PFSK-1 (cell line): ENCODE results near the gene LRRC36.

Source experiments
- FOXP2 ChIP-seq: optimal IDR thresholded peaks from 2 replicates; pipeline ENCODE3; 2011; ENCODE audit warnings: borderline replicate concordance, control low read depth, inconsistent platforms; ENCODE audit not compliant: insufficient read depth; ENCODE audit errors: extremely low read length, extremely low read depth
- POLR2AphosphoS5 ChIP-seq: IDR thresholded peaks from 2 replicates; pipeline ENCODE4 v1.6.1; 2012; ENCODE audit warnings: low read depth, mild to moderate bottlenecking, control low read depth, low read length, moderate library complexity
- REST ChIP-seq, 2 experiments: IDR thresholded peaks; 2 replicates each; pipeline versions ENCODE4 v1.6.1 to v1.8.0; 2011 to 2012; ENCODE audit warnings: low read depth in 2 of 2, low read length in 2 of 2, control low read depth in 1 of 2, inconsistent platforms in 1 of 2, mild to moderate bottlenecking in 1 of 2, moderate library complexity in 1 of 2; ENCODE audit not compliant: insufficient read depth in 1 of 2
- SIN3A ChIP-seq: IDR thresholded peaks from 2 replicates; pipeline ENCODE4 v1.6.1; 2012; ENCODE audit warnings: mild to moderate bottlenecking, low read length, moderate library complexity, borderline replicate concordance; ENCODE audit not compliant: insufficient read depth
- TAF1 ChIP-seq: IDR thresholded peaks from 2 replicates; pipeline ENCODE4 v1.6.1; 2012; ENCODE audit warnings: low read length, control low read depth, borderline replicate concordance; ENCODE audit not compliant: insufficient read depth

LRRC36 gene

DNA sequence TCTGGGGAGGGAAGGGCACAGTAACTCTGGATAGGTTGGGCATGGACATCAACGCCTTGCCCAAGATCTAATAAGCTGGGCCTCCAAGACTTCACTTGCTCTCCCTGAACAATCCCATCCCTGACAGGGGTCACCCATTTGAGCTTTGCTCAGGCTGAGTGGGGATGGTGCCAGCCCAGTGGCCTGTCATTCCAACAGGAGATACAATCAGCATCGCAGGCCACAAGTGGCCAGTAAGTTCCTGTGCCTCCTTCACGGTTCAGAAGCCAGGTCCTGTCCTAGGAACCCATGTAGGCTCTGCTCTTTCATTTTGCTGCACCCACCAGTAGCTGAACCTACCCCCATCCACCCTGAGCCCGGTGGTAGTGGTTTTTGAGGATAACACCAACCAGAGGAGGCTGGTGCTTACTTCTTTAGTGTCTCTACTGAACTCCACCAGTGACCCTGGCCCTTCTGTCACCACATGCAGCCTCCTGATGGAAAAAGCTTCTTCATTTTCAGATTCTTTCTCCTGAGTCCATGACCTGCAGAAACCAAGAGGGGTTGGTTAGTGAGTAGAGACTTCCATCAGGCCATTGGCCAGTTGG, 32.4 kb upstream of the LRRC36 start:
- TF ChIP-seq SIN3A (no peak), POLR2AphosphoS5 (no peak), TAF1 (no peak), FOXP2 (no peak), REST (IDR thresholded peaks at IDR 0.05; ENCODE audit: insufficient read depth in 1 of 2, low read depth in 2 of 2, low read length in 2 of 2) (no peak)

- TF ChIP-seq FOXP2 (no peak), SIN3A (no peak), REST (IDR thresholded peaks at IDR 0.05; ENCODE audit: insufficient read depth in 1 of 2, low read depth in 2 of 2, low read length in 2 of 2) (no peak), POLR2AphosphoS5 (no peak), TAF1 (no peak)
Observed at GRCh38 chr16:67294938-67295361, 31.7 kb upstream of the LRRC36 start.

GRCh38 chr16:67296420-67296819, 30.2 kb upstream of the LRRC36 start:
- TF ChIP-seq TAF1 (no peak), SIN3A (no peak), FOXP2 (no peak), POLR2AphosphoS5 (no peak), REST (IDR thresholded peaks at IDR 0.05; ENCODE audit: insufficient read depth in 1 of 2, low read depth in 2 of 2, low read length in 2 of 2) (no peak)

DNA sequence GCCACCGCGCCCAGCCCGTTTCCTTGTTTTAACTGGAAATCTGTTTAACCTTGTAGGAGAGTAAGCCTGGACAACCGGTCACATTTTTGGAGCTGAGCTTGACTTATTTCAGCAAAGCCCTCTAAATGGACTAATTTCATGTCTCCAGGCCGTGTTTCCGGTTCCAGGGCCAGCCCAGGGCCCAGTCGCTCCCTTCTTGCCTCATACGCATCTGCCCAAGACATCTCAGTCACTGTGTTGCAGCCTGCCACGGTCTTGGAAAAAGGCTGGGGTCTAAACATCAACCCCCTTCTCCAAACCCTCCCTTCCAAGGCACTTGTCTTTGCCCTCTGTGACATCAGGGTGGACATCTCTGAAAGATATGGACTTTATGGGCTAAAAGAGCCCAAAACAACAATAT, 28.3 kb upstream of the LRRC36 start:
- TF ChIP-seq REST (IDR thresholded peaks at IDR 0.05; ENCODE audit: insufficient read depth in 1 of 2, low read depth in 2 of 2, low read length in 2 of 2) (no peak), FOXP2 (no peak), SIN3A (no peak), POLR2AphosphoS5 (no peak), TAF1 (no peak)

- TF ChIP-seq TAF1 (no peak), REST (IDR thresholded peaks at IDR 0.05; ENCODE audit: insufficient read depth in 1 of 2, low read depth in 2 of 2, low read length in 2 of 2) (no peak), FOXP2 (no peak), SIN3A (no peak), POLR2AphosphoS5 (no peak)
Observed at GRCh38 chr16:67299269-67299668, 27.3 kb upstream of the LRRC36 start.
